Measurements from ENCODE around the gene AP2M1. TPM values are rescaled to one million over a fixed set of nuclear protein-coding genes. Genes with fewer than 3 reads are reported as not detected.

Gene AP2M1
- total and polyA plus RNA-seq, 10 of the 15 experiments (the other 5 are each of a cell fraction or from before 2014, with no cell fraction given): 65.6 to 356 (median 161) TPM

DNA sequence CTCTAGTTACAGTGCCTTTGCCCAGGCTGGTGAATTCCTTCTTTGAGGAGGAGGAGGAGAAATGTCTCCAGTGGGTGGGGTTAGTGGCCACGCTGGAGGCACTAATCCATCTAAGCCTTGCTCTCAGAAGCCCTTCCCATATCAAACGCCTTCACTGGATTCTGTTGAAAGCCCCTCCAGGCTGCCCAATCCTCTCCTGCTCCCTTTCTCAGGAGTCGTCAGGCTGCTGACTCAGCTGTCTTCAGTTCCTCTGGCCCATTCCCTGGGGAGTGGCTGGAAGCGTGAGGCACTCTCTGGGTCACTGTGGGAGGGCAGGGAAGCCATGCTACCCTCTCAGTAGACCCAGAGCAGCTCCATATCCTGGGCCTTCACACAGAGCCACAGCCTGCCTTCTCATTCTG, 2.7 kb downstream of the AP2M1 start:
- SMC1A ChIA-PET (ENCODE audit: uncharacterized antibody, unreplicated experiment): interaction anchor here (0.9 kb wide), 1 partner anchor 18 kb away, joined by 3 read pairs; no protein-coding TSS in a partner anchor
- in situ Hi-C loops (cut with MboI) (no loop called here), intact Hi-C loops (cut with micrococcal nuclease; ENCODE audit: unreplicated experiment) (no loop called here)
- TF ChIP-seq MEF2B (IDR thresholded peaks at IDR 0.05; ENCODE audit: partially characterized antibody, poor library complexity, severe bottlenecking): peak; percentile 49
- TF ChIP-seq SPI1 (IDR thresholded peaks at IDR 0.05; ENCODE audit: borderline replicate concordance, insufficient read depth, low read depth, low read length): peak; percentile 60; the same call in 1 of the 2 replicates
- TF ChIP-seq BCLAF1 (IDR thresholded peaks at IDR 0.05): no peak
- TF ChIP-seq IKZF1 (conservative IDR thresholded peaks at IDR 0.05): peak; percentile 20; the same call in 1 of the 2 replicates
- TF ChIP-seq RELB (IDR thresholded peaks at IDR 0.05; ENCODE audit: low read depth): no peak
- FAIRE-seq (no peak), ATAC-seq (no peak), DNase-seq (ENCODE audit: low read depth, low spot score) (no peak)
- RAD21 ChIA-PET (ENCODE audit: unreplicated experiment): interaction anchor here (1.3 kb wide), 1 partner anchor 9 kb away, joined by 3 read pairs; the partner anchor contains the start of gene ABCF3
- BruUV-seq (replicated peaks): no TSS peak
- Histone ChIP-seq H3K36me3 (ENCODE audit: control insufficient read depth in 2 of 2, insufficient read depth in 2 of 2, low read length in 1 of 2) (peaks cover 18 to 33% of the 10 kb centered on the region in 2 experiments), H3K4me1 (ENCODE audit: control insufficient read depth, insufficient read depth, low read length) (peaks cover 9% of the 10 kb centered on the region), H3K27ac (ENCODE audit: control insufficient read depth, insufficient read depth) (peak overlapping the region; percentile 25; the same call in 1 of the 2 replicates), H3K9me3 (replicated peaks; ENCODE audit: control insufficient read depth, insufficient read depth, low read length) (no peaks in the 10 kb centered on the region), H3K4me2 (ENCODE audit: control insufficient read depth, insufficient read depth) (peak overlapping the region; percentile 91), H3K9ac (ENCODE audit: control insufficient read depth, insufficient read depth, low read length) (no peak overlapping the region; the same call in 1 of the 2 replicates), H2AFZ (ENCODE audit: control insufficient read depth, low read depth, low read length) (no peak overlapping the region), H3K79me2 (ENCODE audit: control insufficient read depth, insufficient read depth, low read length) (peaks cover 31% of the 10 kb centered on the region), H3K4me3 (no peak overlapping the region), H4K20me1 (ENCODE audit: control insufficient read depth, insufficient read depth) (no peaks in the 10 kb centered on the region), H3K27me3 (replicated peaks in 1 of 2; ENCODE audit: control insufficient read depth in 2 of 2, insufficient read depth in 2 of 2, low read length in 1 of 2) (no peaks in the 10 kb centered on the region)
- CTCF ChIA-PET: interaction anchor here (1.1 kb wide), 1 partner anchor 8 kb away, joined by 4 read pairs; the partner anchor contains the start of gene ABCF3
- POLR2A ChIA-PET: interaction anchor here (1.8 kb wide), 1 partner anchor 8 kb away, joined by 5 read pairs; the partner anchor contains the start of gene ABCF3
- WGBS (ENCODE audit: insufficient coverage, insufficient replicate concordance, low lambda C conversion rate, missing lambda C conversion rate): 44% methylated on average over 4 of the region's 4 CpGs

Measured in GM12878 (cell line).